HepG2 (cell line): ENCODE results near the gene BCL6. TPM values are rescaled to one million over a fixed set of nuclear protein-coding genes. Genes with fewer than 3 reads are reported as not detected.

Experiments
- CREB1 ChIP-seq, 2 experiments: fragments of 450-650 bp in 1 of 2; IDR thresholded peaks; 2 replicates each; pipeline ENCODE4 v1.6.1; 2016 to 2017; ENCODE audit warnings: control low read depth in 1 of 2, mild to moderate bottlenecking in 1 of 2, missing compliant biosample characterization in 1 of 2, missing genetic modification characterization in 1 of 2
- HDAC1 ChIP-seq: sonication (generic); formaldehyde crosslinking; IDR thresholded peaks from 2 replicates; pipeline ENCODE4 v1.5.1; 2020; ENCODE audit warnings: mild to moderate bottlenecking, missing genetic modification reagents
- HOXA9 ChIP-seq: sonication (generic); formaldehyde crosslinking; IDR thresholded peaks from 2 replicates; pipeline ENCODE4 v1.8.1; 2022; ENCODE audit warnings: missing genetic modification reagents, mild to moderate bottlenecking, moderate library complexity, borderline replicate concordance
- MLLT10 ChIP-seq: sonication (generic); formaldehyde crosslinking; IDR thresholded peaks from 2 replicates; pipeline ENCODE4 v1.4.0; 2020; ENCODE audit warnings: missing genetic modification reagents
- SOX5 ChIP-seq: IDR thresholded peaks from 2 replicates; pipeline ENCODE4 v1.6.1; 2016; ENCODE audit warnings: borderline replicate concordance
- polyA plus RNA-seq, 8 experiments: library from polyadenylated mRNA; depleted of rRNA in 3 of 8; stranded (reverse) in 7 of 8; unstranded in 1 of 8; fragments of >200 nt; fragmentation: Illumina TruSeq in 4 of 8; extraction: Trizol in 4 of 8; gene quantifications; 2 replicates each; pipeline versions ENCODE4 v1.2.1 to v1.2.3, GENCODE V29; 2011 to 2016; ENCODE audit warnings: low read depth in 4 of 8, missing spikeins in 1 of 8, mixed read lengths in 1 of 8; ENCODE audit not compliant: insufficient read depth in 1 of 8
- total RNA-seq, 5 experiments: library from RNA; depleted of rRNA; stranded (reverse); fragments of >200 nt; fragmentation: Illumina TruSeq; extraction: Trizol; gene quantifications; 2 replicates each; pipeline ENCODE4 v1.2.3, GENCODE V29; 2016; ENCODE audit warnings: low read depth in 1 of 5
- TF ChIP-seq, protein P1 (sequence below): sonication (generic); formaldehyde crosslinking; IDR thresholded peaks from 2 replicates; pipeline ENCODE4 v1.4.0; 2020; ENCODE audit warnings: mild to moderate bottlenecking, missing genetic modification reagents
- TF ChIP-seq, protein P2 (sequence below): sonication (generic); formaldehyde crosslinking; IDR thresholded peaks from 2 replicates; pipeline ENCODE4 v1.4.0; 2020; ENCODE audit warnings: mild to moderate bottlenecking, missing genetic modification reagents
- TF ChIP-seq, protein P3 (sequence below): sonication (generic); formaldehyde crosslinking; IDR thresholded peaks from 2 replicates; pipeline ENCODE4 v1.5.0; 2020; ENCODE audit warnings: mild to moderate bottlenecking, missing genetic modification reagents, borderline replicate concordance

The BCL6 gene
- total and polyA plus RNA-seq, 2 of the 13 experiments (the other 11 are each of a cell fraction or from before 2014, with no cell fraction given): 21.2 to 53.7 TPM

DNA sequence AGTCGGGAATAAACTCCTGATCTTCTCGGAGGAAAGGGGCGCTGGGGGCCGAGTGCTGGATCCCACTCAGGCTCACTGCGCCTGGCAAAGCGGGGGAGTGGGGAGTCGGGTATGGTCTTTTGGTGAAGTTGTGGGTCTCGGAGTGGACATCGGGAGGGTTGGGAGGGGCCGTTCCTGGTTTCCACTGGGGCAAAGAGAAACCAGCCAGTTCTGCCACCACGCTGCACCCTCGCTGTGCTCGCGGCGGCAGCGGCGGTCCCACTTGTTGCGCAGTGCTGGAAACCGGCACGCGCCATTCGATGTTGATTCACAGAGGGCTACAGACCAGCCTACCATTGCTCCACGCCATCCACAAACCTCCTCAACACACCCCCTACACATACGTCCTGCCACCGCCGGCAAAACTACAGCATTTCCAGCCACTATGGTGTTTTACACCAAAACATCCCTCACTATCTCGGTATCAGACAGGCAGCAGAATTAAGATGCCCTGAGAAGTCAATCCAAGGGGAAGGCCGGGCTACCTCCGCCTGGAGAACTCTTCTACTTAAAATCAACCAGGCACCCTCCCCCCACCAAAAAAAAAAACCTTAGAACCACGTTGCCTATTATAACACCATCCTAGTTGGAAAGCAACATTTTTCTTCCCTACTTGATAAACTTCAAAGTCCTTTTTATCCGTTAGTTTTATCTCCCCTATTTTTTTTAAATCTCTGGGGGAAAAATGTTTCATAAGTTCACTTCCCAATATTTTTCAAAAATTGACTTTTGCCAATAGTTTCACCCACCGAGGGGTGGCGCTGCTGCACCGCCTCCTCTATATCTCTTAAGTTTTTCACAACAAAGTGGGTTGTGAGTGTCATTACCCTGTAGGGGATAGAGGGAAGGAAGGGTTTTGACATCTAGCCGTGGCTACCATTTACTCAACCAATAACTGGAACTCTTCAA is 3.6 kb downstream of the BCL6 start (continued):
- TF ChIP-seq, protein P1, sequence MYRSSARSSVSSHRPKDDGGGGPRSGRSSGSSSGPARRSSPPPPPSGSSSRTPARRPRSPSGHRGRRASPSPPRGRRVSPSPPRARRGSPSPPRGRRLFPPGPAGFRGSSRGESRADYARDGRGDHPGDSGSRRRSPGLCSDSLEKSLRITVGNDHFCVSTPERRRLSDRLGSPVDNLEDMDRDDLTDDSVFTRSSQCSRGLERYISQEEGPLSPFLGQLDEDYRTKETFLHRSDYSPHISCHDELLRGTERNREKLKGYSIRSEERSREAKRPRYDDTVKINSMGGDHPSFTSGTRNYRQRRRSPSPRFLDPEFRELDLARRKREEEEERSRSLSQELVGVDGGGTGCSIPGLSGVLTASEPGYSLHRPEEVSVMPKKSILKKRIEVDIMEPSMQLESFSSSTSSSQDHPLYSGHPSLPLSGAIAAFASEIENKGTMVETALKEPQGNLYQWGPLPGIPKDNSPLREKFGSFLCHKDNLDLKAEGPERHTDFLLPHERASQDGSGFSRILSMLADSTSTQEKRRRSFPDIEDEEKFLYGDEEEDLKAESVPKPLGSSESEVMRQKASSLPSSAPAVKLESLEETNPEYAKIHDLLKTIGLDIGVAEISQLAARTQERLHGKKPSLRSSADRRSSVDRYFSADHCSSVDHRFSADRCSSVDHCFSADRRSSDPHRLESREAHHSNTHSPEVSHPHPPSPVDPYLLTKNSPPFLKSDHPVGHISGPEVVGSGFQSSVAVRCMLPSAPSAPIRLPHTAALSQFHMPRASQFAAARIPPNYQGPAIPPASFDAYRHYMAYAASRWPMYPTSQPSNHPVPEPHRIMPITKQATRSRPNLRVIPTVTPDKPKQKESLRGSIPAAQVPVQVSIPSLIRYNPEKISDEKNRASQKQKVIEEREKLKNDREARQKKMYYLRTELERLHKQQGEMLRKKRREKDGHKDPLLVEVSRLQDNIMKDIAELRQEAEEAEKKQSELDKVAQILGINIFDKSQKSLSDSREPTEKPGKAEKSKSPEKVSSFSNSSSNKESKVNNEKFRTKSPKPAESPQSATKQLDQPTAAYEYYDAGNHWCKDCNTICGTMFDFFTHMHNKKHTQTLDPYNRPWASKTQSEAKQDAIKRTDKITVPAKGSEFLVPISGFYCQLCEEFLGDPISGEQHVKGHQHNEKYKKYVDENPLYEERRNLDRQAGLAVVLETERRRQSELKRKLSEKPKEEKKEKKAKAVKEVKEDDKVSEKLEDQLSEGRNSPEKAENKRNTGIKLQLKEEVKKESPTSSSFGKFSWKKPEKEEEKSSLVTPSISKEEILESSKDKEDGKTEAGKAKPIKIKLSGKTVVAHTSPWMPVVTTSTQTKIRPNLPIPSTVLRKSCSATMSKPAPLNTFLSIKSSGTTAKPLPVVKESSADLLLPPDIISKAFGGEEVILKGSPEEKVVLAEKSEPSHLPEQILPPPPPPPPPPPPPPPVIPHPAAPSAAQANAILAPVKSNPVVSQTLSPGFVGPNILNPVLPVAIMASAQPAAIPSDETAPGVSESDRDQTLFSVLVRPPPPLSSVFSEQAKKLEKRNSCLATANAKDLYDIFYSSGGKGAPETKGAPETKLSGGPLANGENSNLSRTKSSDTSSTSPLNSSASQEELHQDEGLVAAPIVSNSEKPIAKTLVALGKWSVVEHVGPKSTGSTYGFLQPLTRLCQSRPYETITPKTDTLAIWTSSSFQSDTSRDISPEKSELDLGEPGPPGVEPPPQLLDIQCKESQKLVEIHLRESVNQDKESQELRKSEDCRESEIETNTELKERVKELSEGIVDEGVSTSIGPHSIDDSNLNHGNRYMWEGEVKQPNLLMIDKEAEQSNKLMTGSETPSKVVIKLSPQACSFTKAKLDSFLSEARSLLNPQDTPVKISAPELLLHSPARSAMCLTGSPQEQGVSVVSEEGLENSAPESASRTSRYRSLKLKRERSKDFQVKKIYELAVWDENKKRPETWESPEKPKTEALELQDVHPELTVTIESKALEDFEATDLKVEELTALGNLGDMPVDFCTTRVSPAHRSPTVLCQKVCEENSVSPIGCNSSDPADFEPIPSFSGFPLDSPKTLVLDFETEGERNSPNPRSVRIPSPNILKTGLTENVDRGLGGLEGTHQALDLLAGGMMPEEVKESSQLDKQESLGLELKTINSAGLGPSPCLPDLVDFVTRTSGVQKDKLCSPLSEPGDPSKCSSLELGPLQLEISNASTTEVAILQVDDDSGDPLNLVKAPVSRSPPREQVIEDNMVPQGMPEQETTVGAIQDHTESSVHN (CRISPR knock-in tag): 0 out of 2 replicates have a peak, but pooled peaks have one; percentile 37
- peak; percentile 55 for TF ChIP-seq HDAC1 (CRISPR knock-in tag)
- peak; percentile 30; the same call in 1 of the 2 replicates for TF ChIP-seq SOX5 (CRISPR knock-in tag)
- no peak for TF ChIP-seq CREB1 (IDR thresholded peaks at IDR 0.05)
- peak; percentile 41 for TF ChIP-seq CREB1 (CRISPR knock-in tag; IDR thresholded peaks at IDR 0.05)
- no peak for TF ChIP-seq HOXA9
- TF ChIP-seq MLLT10 (CRISPR knock-in tag): no peak
- TF ChIP-seq, protein P2, sequence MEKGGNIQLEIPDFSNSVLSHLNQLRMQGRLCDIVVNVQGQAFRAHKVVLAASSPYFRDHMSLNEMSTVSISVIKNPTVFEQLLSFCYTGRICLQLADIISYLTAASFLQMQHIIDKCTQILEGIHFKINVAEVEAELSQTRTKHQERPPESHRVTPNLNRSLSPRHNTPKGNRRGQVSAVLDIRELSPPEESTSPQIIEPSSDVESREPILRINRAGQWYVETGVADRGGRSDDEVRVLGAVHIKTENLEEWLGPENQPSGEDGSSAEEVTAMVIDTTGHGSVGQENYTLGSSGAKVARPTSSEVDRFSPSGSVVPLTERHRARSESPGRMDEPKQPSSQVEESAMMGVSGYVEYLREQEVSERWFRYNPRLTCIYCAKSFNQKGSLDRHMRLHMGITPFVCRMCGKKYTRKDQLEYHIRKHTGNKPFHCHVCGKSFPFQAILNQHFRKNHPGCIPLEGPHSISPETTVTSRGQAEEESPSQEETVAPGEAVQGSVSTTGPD (CRISPR knock-in tag): peak; percentile 36; the same call in 1 of the 2 replicates
- TF ChIP-seq, protein P3, sequence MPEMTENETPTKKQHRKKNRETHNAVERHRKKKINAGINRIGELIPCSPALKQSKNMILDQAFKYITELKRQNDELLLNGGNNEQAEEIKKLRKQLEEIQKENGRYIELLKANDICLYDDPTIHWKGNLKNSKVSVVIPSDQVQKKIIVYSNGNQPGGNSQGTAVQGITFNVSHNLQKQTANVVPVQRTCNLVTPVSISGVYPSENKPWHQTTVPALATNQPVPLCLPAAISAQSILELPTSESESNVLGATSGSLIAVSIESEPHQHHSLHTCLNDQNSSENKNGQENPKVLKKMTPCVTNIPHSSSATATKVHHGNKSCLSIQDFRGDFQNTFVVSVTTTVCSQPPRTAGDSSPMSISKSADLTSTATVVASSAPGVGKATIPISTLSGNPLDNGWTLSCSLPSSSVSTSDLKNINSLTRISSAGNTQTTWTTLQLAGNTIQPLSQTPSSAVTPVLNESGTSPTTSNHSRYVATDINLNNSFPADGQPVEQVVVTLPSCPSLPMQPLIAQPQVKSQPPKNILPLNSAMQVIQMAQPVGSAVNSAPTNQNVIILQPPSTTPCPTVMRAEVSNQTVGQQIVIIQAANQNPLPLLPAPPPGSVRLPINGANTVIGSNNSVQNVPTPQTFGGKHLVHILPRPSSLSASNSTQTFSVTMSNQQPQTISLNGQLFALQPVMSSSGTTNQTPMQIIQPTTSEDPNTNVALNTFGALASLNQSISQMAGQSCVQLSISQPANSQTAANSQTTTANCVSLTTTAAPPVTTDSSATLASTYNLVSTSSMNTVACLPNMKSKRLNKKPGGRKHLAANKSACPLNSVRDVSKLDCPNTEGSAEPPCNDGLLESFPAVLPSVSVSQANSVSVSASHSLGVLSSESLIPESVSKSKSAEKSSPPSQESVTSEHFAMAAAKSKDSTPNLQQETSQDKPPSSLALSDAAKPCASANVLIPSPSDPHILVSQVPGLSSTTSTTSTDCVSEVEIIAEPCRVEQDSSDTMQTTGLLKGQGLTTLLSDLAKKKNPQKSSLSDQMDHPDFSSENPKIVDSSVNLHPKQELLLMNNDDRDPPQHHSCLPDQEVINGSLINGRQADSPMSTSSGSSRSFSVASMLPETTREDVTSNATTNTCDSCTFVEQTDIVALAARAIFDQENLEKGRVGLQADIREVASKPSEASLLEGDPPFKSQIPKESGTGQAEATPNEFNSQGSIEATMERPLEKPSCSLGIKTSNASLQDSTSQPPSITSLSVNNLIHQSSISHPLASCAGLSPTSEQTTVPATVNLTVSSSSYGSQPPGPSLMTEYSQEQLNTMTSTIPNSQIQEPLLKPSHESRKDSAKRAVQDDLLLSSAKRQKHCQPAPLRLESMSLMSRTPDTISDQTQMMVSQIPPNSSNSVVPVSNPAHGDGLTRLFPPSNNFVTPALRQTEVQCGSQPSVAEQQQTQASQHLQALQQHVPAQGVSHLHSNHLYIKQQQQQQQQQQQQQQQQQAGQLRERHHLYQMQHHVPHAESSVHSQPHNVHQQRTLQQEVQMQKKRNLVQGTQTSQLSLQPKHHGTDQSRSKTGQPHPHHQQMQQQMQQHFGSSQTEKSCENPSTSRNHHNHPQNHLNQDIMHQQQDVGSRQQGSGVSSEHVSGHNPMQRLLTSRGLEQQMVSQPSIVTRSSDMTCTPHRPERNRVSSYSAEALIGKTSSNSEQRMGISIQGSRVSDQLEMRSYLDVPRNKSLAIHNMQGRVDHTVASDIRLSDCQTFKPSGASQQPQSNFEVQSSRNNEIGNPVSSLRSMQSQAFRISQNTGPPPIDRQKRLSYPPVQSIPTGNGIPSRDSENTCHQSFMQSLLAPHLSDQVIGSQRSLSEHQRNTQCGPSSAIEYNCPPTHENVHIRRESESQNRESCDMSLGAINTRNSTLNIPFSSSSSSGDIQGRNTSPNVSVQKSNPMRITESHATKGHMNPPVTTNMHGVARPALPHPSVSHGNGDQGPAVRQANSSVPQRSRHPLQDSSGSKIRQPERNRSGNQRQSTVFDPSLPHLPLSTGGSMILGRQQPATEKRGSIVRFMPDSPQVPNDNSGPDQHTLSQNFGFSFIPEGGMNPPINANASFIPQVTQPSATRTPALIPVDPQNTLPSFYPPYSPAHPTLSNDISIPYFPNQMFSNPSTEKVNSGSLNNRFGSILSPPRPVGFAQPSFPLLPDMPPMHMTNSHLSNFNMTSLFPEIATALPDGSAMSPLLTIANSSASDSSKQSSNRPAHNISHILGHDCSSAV (CRISPR knock-in tag): no peak
